SK-N-SH treated with all-trans-retinoic acid at 6 μM for 48 hours (cell line): ENCODE results near the gene GPR55.

Source experiments
- ATAC-seq: fragments of 200-7000 bp; cut with Tn5 transposase; 3 replicates; pipeline ENCODE4 v1.9.1; 2020; ENCODE audit warnings: mild to moderate bottlenecking, moderate library complexity
- BACH2 ChIP-seq: fragments of 250-450 bp; sonication (Bioruptor Pico); IDR thresholded peaks from 2 replicates; pipeline ENCODE4 v1.9.0; 2021; ENCODE audit warnings: mild to moderate bottlenecking, borderline replicate concordance
- CSDC2 ChIP-seq: fragments of 250-450 bp; sonication (Bioruptor Pico); IDR thresholded peaks from 2 replicates; pipeline ENCODE4 v1.5.0; 2020; ENCODE audit warnings: mild to moderate bottlenecking, moderate library complexity
- CSRNP3 ChIP-seq: fragments of 250-450 bp; sonication (Bioruptor Pico); IDR thresholded peaks from 2 replicates; pipeline ENCODE4 v1.5.1; 2021; ENCODE audit warnings: mild to moderate bottlenecking, moderate library complexity
- ESRRG ChIP-seq: fragments of 250-450 bp; sonication (Bioruptor Pico); IDR thresholded peaks from 2 replicates; pipeline ENCODE4 v1.6.1; 2021; ENCODE audit warnings: mild to moderate bottlenecking
- GLIS3 ChIP-seq: fragments of 250-450 bp; sonication (Bioruptor Pico); IDR thresholded peaks from 2 replicates; pipeline ENCODE4 v1.5.0; 2020; ENCODE audit warnings: mild to moderate bottlenecking, moderate library complexity
- ISL1 ChIP-seq: fragments of 250-450 bp; sonication (Bioruptor Pico); IDR thresholded peaks from 2 replicates; pipeline ENCODE4 v2.1.2; 2022; ENCODE audit warnings: mild to moderate bottlenecking, moderate library complexity
- POU6F1 ChIP-seq: fragments of 250-450 bp; sonication (Bioruptor Pico); IDR thresholded peaks from 2 replicates; pipeline ENCODE4 v1.8.0; 2021; ENCODE audit warnings: low read depth, mild to moderate bottlenecking, moderate library complexity, borderline replicate concordance
- PPARA ChIP-seq: fragments of 250-450 bp; sonication (Bioruptor Pico); IDR thresholded peaks from 2 replicates; pipeline ENCODE4 v1.5.0; 2020; ENCODE audit warnings: mild to moderate bottlenecking, borderline replicate concordance
- RARB ChIP-seq: fragments of 250-450 bp; sonication (Bioruptor Pico); IDR thresholded peaks from 2 replicates; pipeline ENCODE4 v1.8.0; 2021; ENCODE audit warnings: mild to moderate bottlenecking, moderate library complexity
- SNAI2 ChIP-seq: fragments of 250-450 bp; sonication (Bioruptor Pico); IDR thresholded peaks from 2 replicates; pipeline ENCODE4 v1.5.0; 2020; ENCODE audit warnings: mild to moderate bottlenecking, moderate library complexity
- TCF4 ChIP-seq: fragments of 250-450 bp; sonication (Bioruptor Pico); IDR thresholded peaks from 2 replicates; pipeline ENCODE4 v1.8.0; 2021; ENCODE audit warnings: mild to moderate bottlenecking, moderate library complexity, borderline replicate concordance
- ZC3H10 ChIP-seq: fragments of 250-450 bp; sonication (Bioruptor Pico); IDR thresholded peaks from 2 replicates; pipeline ENCODE4 v1.5.1; 2021; ENCODE audit warnings: mild to moderate bottlenecking, moderate library complexity
- ZFP3 ChIP-seq: fragments of 250-450 bp; sonication (Bioruptor Pico); IDR thresholded peaks from 2 replicates; pipeline ENCODE4 v1.5.0; 2020; ENCODE audit warnings: mild to moderate bottlenecking, moderate library complexity
- ZFP30 ChIP-seq: fragments of 450-650 bp; formaldehyde crosslinking; IDR thresholded peaks from 2 replicates; pipeline ENCODE4 v1.5.0; 2022; ENCODE audit warnings: mild to moderate bottlenecking, moderate library complexity
- ZNF565 ChIP-seq: fragments of 450-650 bp; formaldehyde crosslinking; conservative IDR thresholded peaks from 2 replicates; pipeline ENCODE4 v1.5.0; 2020; ENCODE audit warnings: low read depth, mild to moderate bottlenecking, moderate library complexity
- ZNF70 ChIP-seq: fragments of 450-650 bp; formaldehyde crosslinking; IDR thresholded peaks from 2 replicates; pipeline ENCODE4 v1.5.0; 2020; ENCODE audit warnings: mild to moderate bottlenecking, moderate library complexity
- ZNF8 ChIP-seq: fragments of 450-650 bp; formaldehyde crosslinking; IDR thresholded peaks from 2 replicates; pipeline ENCODE4 v1.5.0; 2020; ENCODE audit warnings: mild to moderate bottlenecking, moderate library complexity
- TF ChIP-seq, protein P1 (sequence below): fragments of 250-450 bp; sonication (Bioruptor Pico); IDR thresholded peaks from 2 replicates; pipeline ENCODE4 v1.8.0; 2020; ENCODE audit warnings: mild to moderate bottlenecking, moderate library complexity, borderline replicate concordance
- TF ChIP-seq, protein P2 (sequence below): fragments of 250-450 bp; sonication (Bioruptor Pico); IDR thresholded peaks from 2 replicates; pipeline ENCODE4 v1.5.0; 2020; ENCODE audit warnings: mild to moderate bottlenecking, moderate library complexity

GPR55 gene

GRCh38 chr2:230953845-230954244 is 28.8 kb upstream of the GPR55 start (continued):
- TF ChIP-seq CSRNP3 (CRISPR knock-in tag) (no peak), ZFP3 (CRISPR knock-in tag) (no peak)

DNA sequence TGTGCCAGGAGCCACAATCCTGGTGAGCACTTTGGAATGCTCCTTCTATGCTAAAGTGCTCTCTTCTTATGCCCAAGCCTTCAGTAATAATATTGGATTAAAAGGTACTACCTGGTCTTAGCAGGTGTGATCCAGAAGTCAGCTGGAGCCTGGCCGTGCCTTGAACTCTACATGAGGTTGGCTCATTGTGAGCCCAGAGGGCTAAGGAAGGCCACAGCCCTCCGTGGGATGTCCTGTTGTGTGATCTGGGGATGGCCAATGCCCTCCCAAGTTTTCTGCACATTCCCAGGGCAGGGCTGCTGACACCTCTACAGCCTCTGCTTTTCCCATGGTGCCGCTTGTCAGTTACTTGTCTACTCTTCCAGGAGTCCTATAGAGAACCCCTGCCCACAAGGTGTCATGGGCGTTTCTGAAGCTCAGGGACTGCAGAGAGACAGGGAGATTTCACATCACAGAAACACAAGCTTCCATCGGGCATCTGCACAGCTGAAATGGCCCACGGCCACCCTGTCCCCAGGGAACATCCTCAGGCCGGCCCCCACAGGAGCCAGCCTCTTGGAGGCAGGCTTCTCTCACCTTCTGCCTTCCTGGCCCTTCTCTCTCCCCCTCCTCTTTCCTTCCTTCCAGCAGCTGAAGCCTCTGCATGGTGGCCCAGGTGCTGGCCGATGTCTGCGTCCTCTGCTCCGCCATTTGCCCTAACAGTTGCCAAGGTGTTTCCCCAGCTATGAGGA is 27.3 kb upstream of the GPR55 start:
- no peak for ATAC-seq
- no peak for TF ChIP-seq ZNF70 (CRISPR knock-in tag)
- TF ChIP-seq ZNF565 (CRISPR knock-in tag), result no peak
- TF ChIP-seq ISL1 (CRISPR knock-in tag), result no peak
- TF ChIP-seq POU6F1 (CRISPR knock-in tag), result no peak
- TF ChIP-seq ZFP30 (CRISPR knock-in tag), result no peak
- no peak for TF ChIP-seq ZC3H10 (CRISPR knock-in tag)
- TF ChIP-seq SNAI2 (CRISPR knock-in tag), result no peak
- no peak for TF ChIP-seq TCF4 (CRISPR knock-in tag)
- TF ChIP-seq RARB (CRISPR knock-in tag), result no peak
- TF ChIP-seq GLIS3, result no peak
- no peak for TF ChIP-seq CSDC2 (CRISPR knock-in tag)
- TF ChIP-seq ZFP3 (CRISPR knock-in tag), result no peak
- TF ChIP-seq PPARA (CRISPR knock-in tag), result no peak
- TF ChIP-seq, protein P1, sequence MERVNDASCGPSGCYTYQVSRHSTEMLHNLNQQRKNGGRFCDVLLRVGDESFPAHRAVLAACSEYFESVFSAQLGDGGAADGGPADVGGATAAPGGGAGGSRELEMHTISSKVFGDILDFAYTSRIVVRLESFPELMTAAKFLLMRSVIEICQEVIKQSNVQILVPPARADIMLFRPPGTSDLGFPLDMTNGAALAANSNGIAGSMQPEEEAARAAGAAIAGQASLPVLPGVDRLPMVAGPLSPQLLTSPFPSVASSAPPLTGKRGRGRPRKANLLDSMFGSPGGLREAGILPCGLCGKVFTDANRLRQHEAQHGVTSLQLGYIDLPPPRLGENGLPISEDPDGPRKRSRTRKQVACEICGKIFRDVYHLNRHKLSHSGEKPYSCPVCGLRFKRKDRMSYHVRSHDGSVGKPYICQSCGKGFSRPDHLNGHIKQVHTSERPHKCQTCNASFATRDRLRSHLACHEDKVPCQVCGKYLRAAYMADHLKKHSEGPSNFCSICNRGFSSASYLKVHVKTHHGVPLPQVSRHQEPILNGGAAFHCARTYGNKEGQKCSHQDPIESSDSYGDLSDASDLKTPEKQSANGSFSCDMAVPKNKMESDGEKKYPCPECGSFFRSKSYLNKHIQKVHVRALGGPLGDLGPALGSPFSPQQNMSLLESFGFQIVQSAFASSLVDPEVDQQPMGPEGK (CRISPR knock-in tag), result no peak
- TF ChIP-seq BACH2 (CRISPR knock-in tag), result no peak
- TF ChIP-seq, all 23 proteins: peak for 0

DNA sequence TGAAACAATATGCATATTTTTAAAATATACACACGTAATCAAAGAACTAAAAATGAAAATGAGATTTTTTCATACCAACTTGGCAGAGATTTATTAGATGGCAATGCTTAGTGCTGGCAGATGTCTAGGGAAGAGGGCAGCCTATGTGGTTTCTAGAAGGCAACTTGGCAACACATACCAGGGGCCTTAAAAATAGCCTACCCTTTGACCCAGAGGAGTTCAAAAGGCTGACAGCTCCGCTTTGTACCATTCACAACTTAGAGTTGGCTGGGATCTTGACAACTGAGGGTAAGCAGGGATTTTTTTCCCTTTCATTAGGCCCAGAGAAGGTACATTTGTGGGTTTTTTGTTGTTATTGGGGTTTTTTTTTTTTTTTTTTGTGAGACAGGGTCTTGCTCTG is 26.4 kb upstream of the GPR55 start:
- TF ChIP-seq ZFP3 (CRISPR knock-in tag) (no peak), GLIS3 (no peak), ZNF70 (CRISPR knock-in tag) (no peak), ZC3H10 (CRISPR knock-in tag) (no peak), PPARA (CRISPR knock-in tag) (no peak), ZNF565 (CRISPR knock-in tag) (no peak), CSRNP3 (CRISPR knock-in tag) (no peak), ZNF8 (CRISPR knock-in tag) (no peak), CSDC2 (CRISPR knock-in tag) (no peak), ESRRG (CRISPR knock-in tag) (no peak), ZFP30 (CRISPR knock-in tag) (no peak), BACH2 (CRISPR knock-in tag) (no peak), ISL1 (CRISPR knock-in tag) (no peak), SNAI2 (CRISPR knock-in tag) (no peak)
- TF ChIP-seq, protein P2, sequence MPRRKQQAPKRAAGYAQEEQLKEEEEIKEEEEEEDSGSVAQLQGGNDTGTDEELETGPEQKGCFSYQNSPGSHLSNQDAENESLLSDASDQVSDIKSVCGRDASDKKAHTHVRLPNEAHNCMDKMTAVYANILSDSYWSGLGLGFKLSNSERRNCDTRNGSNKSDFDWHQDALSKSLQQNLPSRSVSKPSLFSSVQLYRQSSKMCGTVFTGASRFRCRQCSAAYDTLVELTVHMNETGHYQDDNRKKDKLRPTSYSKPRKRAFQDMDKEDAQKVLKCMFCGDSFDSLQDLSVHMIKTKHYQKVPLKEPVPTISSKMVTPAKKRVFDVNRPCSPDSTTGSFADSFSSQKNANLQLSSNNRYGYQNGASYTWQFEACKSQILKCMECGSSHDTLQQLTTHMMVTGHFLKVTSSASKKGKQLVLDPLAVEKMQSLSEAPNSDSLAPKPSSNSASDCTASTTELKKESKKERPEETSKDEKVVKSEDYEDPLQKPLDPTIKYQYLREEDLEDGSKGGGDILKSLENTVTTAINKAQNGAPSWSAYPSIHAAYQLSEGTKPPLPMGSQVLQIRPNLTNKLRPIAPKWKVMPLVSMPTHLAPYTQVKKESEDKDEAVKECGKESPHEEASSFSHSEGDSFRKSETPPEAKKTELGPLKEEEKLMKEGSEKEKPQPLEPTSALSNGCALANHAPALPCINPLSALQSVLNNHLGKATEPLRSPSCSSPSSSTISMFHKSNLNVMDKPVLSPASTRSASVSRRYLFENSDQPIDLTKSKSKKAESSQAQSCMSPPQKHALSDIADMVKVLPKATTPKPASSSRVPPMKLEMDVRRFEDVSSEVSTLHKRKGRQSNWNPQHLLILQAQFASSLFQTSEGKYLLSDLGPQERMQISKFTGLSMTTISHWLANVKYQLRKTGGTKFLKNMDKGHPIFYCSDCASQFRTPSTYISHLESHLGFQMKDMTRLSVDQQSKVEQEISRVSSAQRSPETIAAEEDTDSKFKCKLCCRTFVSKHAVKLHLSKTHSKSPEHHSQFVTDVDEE (CRISPR knock-in tag), result no peak
- TF ChIP-seq, protein P1 (CRISPR knock-in tag), result no peak
- ATAC-seq, result no peak
